GM18517 (cell line): ENCODE data around the gene HOXA7.
A peak's percentile ranks its signal among the peaks of the same experiment; 100 is the strongest.

ENCODE experiments used
- ATAC-seq: cut with Tn5 transposase; IDR thresholded peaks from one replicate; pipeline ENCODE4 v1.9.1; 2021; ENCODE audit warnings: mild to moderate bottlenecking, moderate library complexity; ENCODE audit not compliant: unreplicated experiment

The HOXA7 gene

GRCh38 chr7:27160546-27161213 is 4.2 kb upstream of the HOXA7 start:
- no peak for ATAC-seq

DNA sequence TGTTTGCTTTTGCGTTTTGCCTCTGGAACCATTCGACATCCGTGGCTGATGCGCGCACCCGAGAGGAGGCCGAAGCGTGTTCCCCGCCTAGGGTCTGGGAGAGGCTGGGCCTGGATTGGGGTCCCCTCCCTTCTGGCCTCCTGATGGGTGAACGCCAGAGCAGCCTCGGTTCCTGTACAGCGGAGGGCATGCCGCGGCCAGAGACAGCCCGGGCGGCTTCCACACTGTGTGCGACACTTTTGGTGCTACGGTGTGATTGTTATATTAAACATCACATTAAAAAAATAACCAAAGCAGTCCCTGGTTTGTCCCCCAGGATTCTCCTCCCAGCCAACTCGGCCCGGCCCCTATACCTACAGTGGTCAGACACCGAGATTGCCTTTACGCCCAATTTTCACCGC is 3.7 kb upstream of the HOXA7 start:
- no peak for ATAC-seq

GRCh38 chr7:27159266-27160144 is 3.0 kb upstream of the HOXA7 start:
- ATAC-seq, result no peak

- no peak for ATAC-seq
Measured at GRCh38 chr7:27158436-27159265, 2.2 kb upstream of the HOXA7 start.

DNA sequence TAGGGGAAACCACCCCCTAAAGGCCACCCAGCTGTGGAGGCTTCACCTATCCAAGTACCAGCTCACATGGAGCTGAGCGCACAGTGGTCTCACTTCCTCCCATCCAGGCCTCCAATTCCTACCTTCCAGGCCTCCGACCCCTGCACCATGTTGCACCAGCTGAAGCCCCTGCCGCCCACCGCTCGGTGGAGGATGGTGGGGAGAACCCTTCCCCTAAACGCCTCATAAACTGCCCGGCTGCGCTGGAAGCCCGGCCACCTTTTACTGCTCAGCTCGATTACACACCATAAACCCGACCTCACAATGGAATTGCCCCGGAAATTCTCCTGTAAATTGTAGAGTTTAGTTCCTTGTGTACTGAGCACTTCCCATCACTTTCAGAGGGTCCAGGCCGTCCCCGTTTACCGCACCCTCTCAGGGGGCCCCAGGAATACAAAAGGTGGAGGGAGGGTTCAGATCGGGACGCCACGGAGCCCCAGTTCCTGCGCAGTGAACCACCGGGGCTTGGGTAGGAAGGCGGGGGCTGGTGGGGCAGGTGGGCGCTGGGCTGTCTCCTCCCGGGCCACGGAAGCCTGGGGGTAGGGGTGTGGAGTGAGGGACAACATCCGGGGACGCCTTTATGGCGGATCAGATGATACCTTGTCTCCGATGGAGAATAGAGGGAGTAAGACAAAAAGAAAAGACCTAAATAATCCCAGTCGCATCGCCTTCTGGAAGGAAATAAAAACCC is 1.4 kb upstream of the HOXA7 start:
- no peak for ATAC-seq

DNA sequence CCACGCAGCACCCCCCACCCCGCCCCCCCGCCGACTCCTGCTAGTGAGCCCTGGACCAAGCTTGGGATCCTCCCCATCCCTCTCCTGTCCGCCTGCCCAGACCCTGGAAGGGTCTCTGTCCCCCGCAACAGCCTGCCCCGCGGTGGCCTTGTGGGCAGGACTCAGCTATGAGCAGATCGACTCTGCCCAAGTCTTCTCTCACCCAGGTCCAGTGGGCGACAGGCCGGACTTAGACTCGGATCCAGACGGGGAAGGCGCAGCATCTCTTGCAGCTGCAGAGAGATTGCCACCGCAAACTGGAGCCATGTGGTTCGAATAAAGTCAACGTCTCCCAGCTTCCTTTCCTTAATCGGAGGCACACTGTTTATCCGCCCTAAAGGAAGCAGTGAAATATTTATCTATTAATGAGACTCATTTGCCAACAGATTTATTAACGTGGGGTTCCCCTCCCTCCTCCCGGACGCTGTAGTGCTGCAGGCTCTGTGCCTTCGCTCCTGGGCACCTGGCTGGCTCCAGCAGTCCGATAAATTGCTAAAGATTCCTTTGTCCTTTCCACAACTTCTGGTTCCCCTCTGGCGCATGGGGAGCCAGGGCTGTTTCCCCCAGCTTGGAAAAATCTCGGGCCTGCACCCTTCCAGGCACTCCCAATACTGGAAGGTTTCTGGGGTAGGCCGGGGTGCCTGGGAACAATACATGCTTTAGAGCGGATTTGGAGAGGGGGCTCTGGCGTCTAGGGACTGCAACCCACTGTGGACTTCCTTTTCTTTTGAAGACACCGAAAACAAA is 634 bp upstream of the HOXA7 start:
- no peak for ATAC-seq

DNA sequence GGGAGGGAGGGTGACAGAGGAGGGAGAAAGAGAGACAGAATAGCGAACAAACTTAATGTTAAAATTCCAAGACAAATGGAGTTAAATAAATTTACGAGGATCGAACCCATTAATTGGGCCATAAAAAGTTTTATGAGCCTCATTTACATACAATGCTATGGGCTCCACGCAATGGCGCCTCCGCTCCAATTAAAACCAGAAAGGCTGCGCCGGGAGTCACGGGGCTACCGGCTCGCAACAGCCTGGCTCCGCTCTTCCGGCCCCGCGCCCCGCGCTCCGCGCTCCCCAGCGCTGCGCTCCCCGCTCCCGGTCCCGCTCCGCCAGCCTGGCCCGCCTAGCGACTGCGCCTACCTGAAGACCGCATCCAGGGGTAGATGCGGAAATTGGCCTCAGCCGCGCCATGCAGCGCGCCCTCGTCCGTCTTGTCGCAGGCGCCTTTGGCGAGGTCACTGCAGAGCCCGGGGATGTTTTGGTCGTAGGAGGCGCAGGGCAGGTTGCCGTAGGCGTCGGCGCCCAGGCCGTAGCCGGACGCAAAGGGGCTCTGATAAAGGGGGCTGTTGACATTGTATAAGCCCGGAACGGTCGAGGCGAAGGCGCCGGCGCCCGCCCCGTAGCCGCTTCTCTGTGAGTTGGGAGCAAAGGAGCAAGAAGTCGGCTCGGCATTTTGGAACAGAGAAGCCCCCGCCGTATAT is 513 bp downstream of the HOXA7 start:
- ATAC-seq, result no peak

GRCh38 chr7:27154901-27155815 is 1.3 kb downstream of the HOXA7 start:
- no peak for ATAC-seq

DNA sequence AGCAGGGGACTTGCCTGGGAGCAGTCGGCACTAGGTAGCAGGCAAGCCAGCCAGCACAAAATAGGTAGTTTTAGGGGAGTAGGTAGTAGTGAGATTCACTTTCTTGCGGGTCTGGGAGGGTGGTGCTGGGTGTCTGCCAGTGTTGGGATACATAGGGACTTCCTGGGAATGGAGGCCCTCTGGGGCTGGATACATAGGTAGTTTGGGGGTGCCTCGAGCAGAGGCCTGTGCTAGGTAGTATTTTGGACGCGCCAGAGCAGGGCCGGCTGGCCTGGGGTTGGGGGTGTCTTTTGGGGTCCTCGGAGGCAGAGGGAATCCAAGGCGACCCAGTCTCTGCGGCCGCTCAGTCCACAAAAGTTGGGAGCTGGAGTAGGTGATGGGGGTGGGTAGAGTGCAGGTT is 2.1 kb downstream of the HOXA7 start:
- ATAC-seq, result no peak

DNA sequence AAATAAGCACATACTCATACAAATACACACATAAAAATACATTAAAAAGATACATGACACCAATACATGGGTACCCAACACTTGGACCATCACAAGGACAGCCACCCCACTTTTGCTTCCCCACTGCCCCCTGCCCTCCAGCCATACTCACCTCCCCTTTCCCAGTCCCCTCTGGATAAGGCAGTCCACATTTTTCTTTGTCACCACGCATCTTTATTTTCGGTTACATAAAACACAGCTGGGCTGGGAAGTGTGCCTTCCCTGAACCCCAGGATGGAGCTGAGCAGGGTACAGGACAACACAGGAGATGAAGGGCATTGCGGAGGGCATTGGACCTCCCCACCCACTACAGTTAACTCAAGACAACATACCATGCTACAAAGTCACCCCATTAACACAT is 2.9 kb downstream of the HOXA7 start:
- no peak for ATAC-seq

DNA sequence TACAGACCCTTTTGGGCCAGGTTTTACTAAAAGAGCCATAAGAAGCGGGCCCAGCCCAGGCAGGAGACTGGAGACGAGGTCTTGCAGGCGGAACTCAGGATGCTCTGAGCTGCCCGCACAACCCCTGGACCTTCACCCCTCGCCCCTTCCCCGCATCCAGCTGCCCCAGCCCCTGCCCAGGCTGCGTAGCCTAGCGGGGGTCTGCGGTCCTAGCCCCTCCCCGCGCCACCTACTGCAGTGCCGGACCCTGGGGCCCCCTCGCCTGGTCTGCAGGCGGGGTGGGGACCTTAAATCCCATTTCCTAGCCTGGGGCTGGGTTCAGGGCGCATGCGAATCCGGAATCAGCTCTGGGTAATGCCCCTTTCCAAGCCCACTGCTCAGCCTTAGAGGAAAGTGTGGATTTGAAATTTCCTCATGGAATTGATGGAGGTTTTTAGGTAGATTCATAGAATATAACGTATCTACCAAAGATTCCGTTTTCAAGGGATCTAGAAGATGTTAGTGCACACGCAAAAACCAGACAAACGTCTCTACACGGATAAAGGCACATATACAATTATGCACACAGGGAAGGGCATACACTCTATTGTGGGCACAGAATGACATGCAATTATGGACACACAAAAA is 3.5 kb downstream of the HOXA7 start:
- no peak for ATAC-seq

- no peak for ATAC-seq
Measured at GRCh38 chr7:27151931-27152815, 4.3 kb downstream of the HOXA7 start, which contains the start of gene HOXA3. TSS of gene HOXA3 (minus strand) at chr7:27152583. CDS start at chr7:27110640, 41,943 bp downstream.

GRCh38 chr7:27151341-27151930 is 5.0 kb downstream of the HOXA7 start:
- ATAC-seq, result no peak

GRCh38 chr7:27150568-27151340 is 5.7 kb downstream of the HOXA7 start:
- peak; percentile 67 for ATAC-seq

- ATAC-seq, result no peak
Measured at GRCh38 chr7:27149842-27150567, 6.5 kb downstream of the HOXA7 start.
